SK-N-MC (cell line): Measurements from ENCODE around the gene CATSPERE.

Source experiments
- EZH2 ChIP-seq: fragments of 200-600 bp; sonication (generic); IDR thresholded peaks from one replicate; pipeline ENCODE4 v1.6.1; 2017; ENCODE audit warnings: antibody characterized with exemption
- FOXP2 ChIP-seq: optimal IDR thresholded peaks from 2 replicates; pipeline ENCODE3; 2011; ENCODE audit warnings: mild to moderate bottlenecking, moderate library complexity; ENCODE audit not compliant: insufficient read depth; ENCODE audit errors: extremely low read length, control extremely low read depth
- POLR2AphosphoS5 ChIP-seq: IDR thresholded peaks from 2 replicates; pipeline ENCODE4 v1.6.1; 2012; ENCODE audit warnings: mild to moderate bottlenecking, low read depth, low read length, borderline replicate concordance

DNA sequence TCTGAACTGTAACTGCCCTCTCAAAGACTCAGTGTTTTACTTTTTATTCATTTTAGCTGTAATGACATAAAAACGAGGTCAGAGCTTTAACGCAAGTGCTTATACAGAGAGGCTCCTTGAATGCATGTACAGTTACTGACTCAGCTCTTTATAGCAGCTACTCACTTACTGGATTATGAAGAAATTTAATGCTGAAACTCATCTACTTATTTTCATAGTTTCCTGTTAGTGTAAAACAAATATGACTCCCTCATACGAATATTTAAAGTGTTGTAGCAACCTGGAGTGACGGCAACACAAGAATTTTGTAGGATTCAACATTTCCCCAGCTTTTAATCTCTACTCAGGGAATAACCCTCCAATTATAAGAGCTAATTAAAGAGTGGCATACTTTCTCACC, 42.0 kb upstream of the CATSPERE start:
- TF ChIP-seq EZH2, result no peak
- no peak for TF ChIP-seq POLR2AphosphoS5
- no peak for TF ChIP-seq FOXP2
